Hair follicle dermal papilla cell (primary cell): ENCODE results near the gene OR10AD1. TPM values are rescaled to one million over a fixed set of nuclear protein-coding genes. Genes with fewer than 3 reads are reported as not detected.

Source experiments
- total RNA-seq: library from RNA; depleted of rRNA; stranded (reverse); fragments of >200 nt; gene quantifications from 2 replicates; pipeline ENCODE4 v1.2.3, GENCODE V29; 2012

OR10AD1 gene, protein sequence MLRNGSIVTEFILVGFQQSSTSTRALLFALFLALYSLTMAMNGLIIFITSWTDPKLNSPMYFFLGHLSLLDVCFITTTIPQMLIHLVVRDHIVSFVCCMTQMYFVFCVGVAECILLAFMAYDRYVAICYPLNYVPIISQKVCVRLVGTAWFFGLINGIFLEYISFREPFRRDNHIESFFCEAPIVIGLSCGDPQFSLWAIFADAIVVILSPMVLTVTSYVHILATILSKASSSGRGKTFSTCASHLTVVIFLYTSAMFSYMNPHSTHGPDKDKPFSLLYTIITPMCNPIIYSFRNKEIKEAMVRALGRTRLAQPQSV
- not detected in 2 replicates for total RNA-seq

DNA sequence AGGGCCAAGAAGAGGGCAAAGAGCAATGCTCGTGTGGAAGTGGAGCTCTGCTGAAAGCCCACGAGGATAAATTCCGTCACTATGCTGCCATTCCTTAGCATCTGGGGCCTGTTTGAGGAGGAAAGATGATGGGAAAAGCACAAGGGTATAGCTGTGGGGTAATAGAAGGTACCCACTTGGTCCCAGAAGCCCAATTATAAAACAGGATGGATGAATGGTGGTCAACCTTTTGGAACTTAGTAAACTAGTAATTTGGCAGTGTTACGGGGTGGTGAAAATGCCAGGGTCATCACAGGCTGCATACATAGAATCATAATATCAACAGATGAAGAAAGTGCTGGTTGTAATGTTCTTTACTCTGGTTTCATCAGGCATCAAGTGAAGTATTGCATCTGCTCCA, at the start of gene OR10AD1:
Gene OR10AD1 (minus strand): TSS at position 101 of the 400 bp plus-strand sequence. CDS start 0 bp downstream, at position 101.

DNA sequence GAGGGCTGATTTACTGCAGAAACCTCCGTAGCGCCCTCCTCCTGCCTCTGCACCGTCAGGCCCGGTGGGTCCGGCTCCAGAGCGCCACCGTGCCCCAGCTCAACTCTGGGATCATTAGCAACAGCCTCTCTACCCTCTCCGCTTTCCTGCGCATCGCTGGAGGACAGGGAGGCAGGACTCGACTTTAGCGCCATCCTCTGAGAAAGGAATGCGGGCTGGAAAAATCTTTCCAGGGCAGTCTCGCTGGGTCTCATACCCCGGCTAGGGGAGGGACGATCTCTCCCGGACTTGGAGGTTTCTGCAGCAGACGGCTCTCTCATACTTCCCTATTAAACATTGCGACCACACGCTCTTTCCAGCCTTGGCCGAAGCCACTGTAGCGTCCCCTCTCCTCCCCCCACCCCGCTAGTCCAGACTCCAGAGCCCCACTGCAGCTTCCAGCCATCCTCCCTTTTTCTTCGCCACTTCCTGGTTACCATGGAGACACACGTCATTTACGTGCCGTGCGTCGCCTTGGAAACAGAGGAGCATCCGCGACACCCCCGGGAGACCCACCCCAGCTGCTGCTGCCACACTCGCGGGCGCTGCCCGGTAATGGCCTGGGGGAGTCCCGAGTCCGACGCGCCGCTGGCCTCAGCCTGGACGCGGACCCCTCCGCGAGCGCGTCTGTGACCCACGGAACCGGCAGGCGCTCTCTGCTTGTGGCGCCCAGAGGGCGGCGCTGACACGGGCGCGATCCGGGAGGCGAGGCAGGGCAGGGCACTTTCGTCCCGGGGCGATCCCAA, 19.8 kb downstream of the OR10AD1 start, which contains the start of gene CCDC184:
Gene CCDC184 (plus strand): TSS at position 554 of the 785 bp plus-strand sequence. CDS start 479 bp downstream, outside the sequence.

DNA sequence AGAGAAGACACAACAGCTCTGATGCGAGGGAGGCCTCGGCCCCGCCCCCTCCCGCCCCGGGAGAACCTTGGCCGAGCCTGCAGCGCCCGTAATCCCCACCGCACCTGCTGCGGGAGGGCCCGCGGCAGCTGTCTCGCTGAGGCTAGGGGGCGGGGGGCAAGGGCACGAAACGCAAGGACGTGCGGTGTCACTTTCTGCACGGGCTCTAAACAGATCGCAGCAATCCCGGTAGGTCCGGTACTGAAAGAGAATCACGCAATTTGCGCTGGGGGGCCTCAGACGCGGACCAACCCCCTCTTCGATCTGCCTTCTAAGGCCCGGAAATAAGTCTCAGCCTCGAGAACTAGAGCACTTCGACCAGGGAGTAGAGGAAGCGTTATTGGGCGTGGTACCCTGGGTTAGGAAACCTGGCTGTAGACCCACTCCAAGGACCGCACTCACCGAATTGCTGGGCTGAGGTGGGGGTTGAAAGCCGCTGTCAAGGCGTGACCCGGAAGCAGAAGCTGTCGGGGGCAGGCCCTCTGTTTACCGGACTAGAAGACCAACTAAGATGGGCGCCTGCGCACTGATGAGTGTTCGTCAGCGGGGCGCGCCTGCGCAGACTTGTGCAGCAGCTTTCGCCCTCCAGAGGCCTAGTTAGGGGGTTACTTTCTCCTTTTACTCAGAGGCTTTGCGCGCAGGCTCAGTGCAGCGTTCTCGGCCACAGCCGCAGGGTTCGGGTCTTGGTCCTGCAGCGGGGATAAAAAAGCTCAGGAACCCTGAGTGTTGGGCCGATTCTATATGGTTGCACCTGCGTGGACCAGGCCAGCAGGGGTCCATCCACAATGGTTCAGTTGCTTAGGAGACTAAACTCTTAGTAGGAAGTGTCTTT, 45.8 kb downstream of the OR10AD1 start, which contains the start of gene ASB8:
Gene ASB8 (minus strand): TSS at position 498 of the 871 bp plus-strand sequence. CDS start 4,019 bp downstream, outside the sequence.

Other genes with a start within 250 kb of the OR10AD1 start
- gene TMEM106C, start 239.7 kb downstream of the OR10AD1 start, total RNA-seq, result 51.6 and 79.3 TPM in 2 replicates
- 0.16 TPM in 1 of 2 replicates, not detected in the other for gene COL2A1, start 198.8 kb downstream of the OR10AD1 start, total RNA-seq
- gene SENP1, start 97.2 kb downstream of the OR10AD1 start, total RNA-seq, result 24.9 and 28.1 TPM in 2 replicates
- gene PFKM, start 83.9 kb downstream of the OR10AD1 start, total RNA-seq, result 67.2 and 85.7 TPM in 2 replicates
- 31.0 and 33.3 TPM in 2 replicates for gene ASB8, start 45.8 kb downstream of the OR10AD1 start, total RNA-seq
- 0.73 and 0.97 TPM in 2 replicates for gene CCDC184, start 19.6 kb downstream of the OR10AD1 start, total RNA-seq
- gene ZNF641, start 147.6 kb upstream of the OR10AD1 start, total RNA-seq, result 9.2 and 11.9 TPM in 2 replicates